Activated CD4-positive, alpha-beta T cell treated with anti-CD3 and anti-CD28 coated beads for 36 hours (primary cell): ENCODE data around the gene SYDE2. TPM values are rescaled to one million over a fixed set of nuclear protein-coding genes. Genes with fewer than 3 reads are reported as not detected.
A peak's percentile ranks its signal among the peaks of the same experiment; 100 is the strongest.

Experiments used
- ATAC-seq: fragments of 200-7000 bp; cut with Tn5 transposase; one replicate; pipeline ENCODE4 v1.10.0; 2021; ENCODE audit warnings: mild to moderate bottlenecking, moderate library complexity
- CTCF ChIA-PET: fragments of 350-600 bp; sonication (Branson Sonifier 250); formaldehyde crosslinking; loops from one replicate; lab custom pipeline; 2021; ENCODE audit warnings: antibody characterized with exemption; lab: Charles Lee
- POLR2A ChIA-PET: fragments of 350-600 bp; sonication (Branson Sonifier 250); formaldehyde crosslinking; loops from one replicate; lab custom pipeline; 2021; ENCODE audit warnings: antibody characterized with exemption, inconsistent platforms; lab: Charles Lee
- DNase-seq: peaks from one replicate; pipeline ENCODE4 v3.0.0-alpha.2; 2020
- H3K27ac Mint-ChIP-seq: one replicate; pipeline ENCODE4 v1.8.0; 2021; ENCODE audit warnings: mixed read lengths
- H3K27me3 Mint-ChIP-seq: one replicate; pipeline ENCODE4 v1.8.0; 2021; ENCODE audit warnings: mixed read lengths
- H3K36me3 Mint-ChIP-seq: one replicate; pipeline ENCODE4 v1.8.0; 2021; ENCODE audit warnings: low read depth, mixed read lengths
- H3K4me1 Mint-ChIP-seq: one replicate; pipeline ENCODE4 v1.8.0; 2021; ENCODE audit warnings: mixed read lengths
- H3K4me3 Mint-ChIP-seq: one replicate; pipeline ENCODE4 v1.8.0; 2021; ENCODE audit warnings: mild to moderate bottlenecking, moderate library complexity, mixed read lengths
- H3K9me3 Mint-ChIP-seq: one replicate; pipeline ENCODE4 v1.8.0; 2021; ENCODE audit warnings: low read depth, mixed read lengths
- intact Hi-C, 2 experiments: fragments of 100-400 bp; cut with DNase I in 1 of 2; cut with micrococcal nuclease in 1 of 2; formaldehyde crosslinking; loops; one replicate each; pipeline versions ENCODE4 v1.14.2 to v1.15.1; 2022 to 2024; cut with DNase I, micrococcal nuclease
- microRNA-seq: library from miRNA; unstranded; fragments of <30 nt; microRNA quantifications from one replicate; pipeline ENCODE4 v1.2.0, GENCODE V29; 2021; ENCODE audit warnings: borderline replicate concordance
- total RNA-seq, 2 experiments: library from RNA; stranded (reverse); gene quantifications; one replicate each; pipeline ENCODE4 v1.2.3, GENCODE V29; 2021

SYDE2 gene
- total RNA-seq, 2 experiments from 2014 or later, result 2.9 to 3.3 TPM

- H3K9me3 Mint-ChIP-seq, result no peaks in the 10 kb centered on the region
- H3K36me3 Mint-ChIP-seq, result no peaks in the 10 kb centered on the region
- no peak overlapping the region for H3K4me3 Mint-ChIP-seq
- no peak overlapping the region for H3K27ac Mint-ChIP-seq
- DNase-seq (no peak), ATAC-seq (no peak)
- peaks cover 8% of the 10 kb centered on the region for H3K27me3 Mint-ChIP-seq
- ChIA-PET CTCF (no interaction called here), POLR2A (no interaction called here)
- no peaks in the 10 kb centered on the region for H3K4me1 Mint-ChIP-seq
- intact Hi-C loops, result no loop called here
Observed at GRCh38 chr1:85118751-85119150, 82.1 kb downstream of the SYDE2 start.

DNA sequence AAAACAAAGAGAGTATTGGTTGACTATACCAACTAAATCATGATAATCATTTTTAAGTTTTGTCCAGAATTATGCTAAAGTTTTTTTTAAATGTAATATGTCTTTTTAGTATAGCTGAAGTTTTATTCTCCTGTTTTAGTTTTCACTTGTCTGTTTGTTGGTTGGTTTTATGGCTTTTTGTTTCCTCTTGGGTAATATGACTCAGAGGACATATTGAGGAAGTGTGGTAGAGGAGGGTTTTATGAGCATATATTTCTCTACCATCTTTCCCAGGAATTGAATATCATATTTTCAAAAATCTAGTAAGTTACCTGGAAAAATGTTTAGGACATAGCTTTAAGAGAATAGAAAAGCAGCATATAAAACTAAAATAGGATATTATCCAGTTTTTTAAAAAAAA, 84.0 kb downstream of the SYDE2 start:
- intact Hi-C loops, result no loop called here
- ATAC-seq (no peak), DNase-seq (no peak)
- POLR2A ChIA-PET, result no interaction called here
- H3K27ac Mint-ChIP-seq, result no peak overlapping the region
- CTCF ChIA-PET, result no interaction called here
- H3K4me3 Mint-ChIP-seq, result no peak overlapping the region
- H3K9me3 Mint-ChIP-seq, result no peaks in the 10 kb centered on the region
- peaks cover 8% of the 10 kb centered on the region for H3K27me3 Mint-ChIP-seq
- H3K36me3 Mint-ChIP-seq, result no peaks in the 10 kb centered on the region
- no peaks in the 10 kb centered on the region for H3K4me1 Mint-ChIP-seq

DNA sequence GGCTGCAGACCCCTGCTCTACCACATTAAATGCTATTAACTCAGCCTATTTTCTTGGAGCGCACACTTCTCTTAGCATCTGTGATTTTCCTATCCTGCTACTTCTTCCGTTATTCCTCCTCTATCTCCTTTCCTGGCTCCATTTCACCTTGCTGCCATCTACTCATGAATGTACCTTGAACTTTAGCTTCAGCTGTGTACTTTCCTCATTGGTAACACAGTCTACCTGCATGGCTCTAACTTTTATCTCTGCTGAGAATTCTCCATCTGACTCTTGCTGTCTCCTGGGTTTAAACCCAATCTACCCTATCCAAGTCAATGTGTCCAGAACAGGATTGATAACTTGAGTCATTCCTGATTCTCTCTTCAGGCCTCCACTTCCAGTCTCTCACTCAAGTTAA, 84.9 kb downstream of the SYDE2 start:
- POLR2A ChIA-PET, result no interaction called here
- intact Hi-C loops, result no loop called here
- peaks cover 7% of the 10 kb centered on the region for H3K27me3 Mint-ChIP-seq
- CTCF ChIA-PET, result no interaction called here
- no peak overlapping the region for H3K27ac Mint-ChIP-seq
- H3K36me3 Mint-ChIP-seq, result no peaks in the 10 kb centered on the region
- H3K4me1 Mint-ChIP-seq, result no peaks in the 10 kb centered on the region
- ATAC-seq, result no peak
- no peak overlapping the region for H3K4me3 Mint-ChIP-seq
- H3K9me3 Mint-ChIP-seq, result no peaks in the 10 kb centered on the region
- no peak for DNase-seq

- CTCF ChIA-PET, result interaction anchor here (2.8 kb wide), 1 partner anchor 129 kb away, joined by 8 read pairs; no protein-coding TSS in a partner anchor
- no peaks in the 10 kb centered on the region for H3K4me1 Mint-ChIP-seq
- no peaks in the 10 kb centered on the region for H3K36me3 Mint-ChIP-seq
Observed at GRCh38 chr1:85111695-85112094, 89.1 kb downstream of the SYDE2 start.

GRCh38 chr1:85109475-85109874, 91.3 kb downstream of the SYDE2 start:
- DNase-seq (peak; percentile 58), ATAC-seq (peak; percentile 78)
- no peaks in the 10 kb centered on the region for H3K9me3 Mint-ChIP-seq
- intact Hi-C loops, result loop anchor here (1.0 to 10.0 kb wide), 4 partner anchors 131 to 165 kb away; partner anchors contain the start of gene C1orf52 (in 1 of the 2)
- no peak overlapping the region for H3K4me3 Mint-ChIP-seq
- H3K27ac Mint-ChIP-seq, result no peak overlapping the region
- ChIA-PET POLR2A (no interaction called here), CTCF (interaction anchor here (0.6 to 3.4 kb wide), 18 partner anchors 13 to 171 kb away, joined by 3 to 31 read pairs (median 4); partner anchors contain the start of genes BCL10 and C1orf52)
- no peaks in the 10 kb centered on the region for H3K36me3 Mint-ChIP-seq
- peaks cover 5% of the 10 kb centered on the region for H3K27me3 Mint-ChIP-seq
- H3K4me1 Mint-ChIP-seq, result no peaks in the 10 kb centered on the region

More at GRCh38 chr1:85111695-85112094, 89.1 kb downstream of the SYDE2 start:
- POLR2A ChIA-PET, result no interaction called here
- no peaks in the 10 kb centered on the region for H3K9me3 Mint-ChIP-seq
- no peak for DNase-seq
- H3K27ac Mint-ChIP-seq, result no peak overlapping the region
- H3K4me3 Mint-ChIP-seq, result no peak overlapping the region
- intact Hi-C loops, result no loop called here
- no peaks in the 10 kb centered on the region for H3K27me3 Mint-ChIP-seq
- ATAC-seq, result no peak

Small RNA genes lying within 50 kb of the gene (microRNA-seq; reads per million reads assigned to microRNA genes)
- gene MIR4423, result 2.1 reads per million

Other genes starting within 250 kb of the SYDE2 start
- 10 to 100 TPM; 32.9 to 43.5 TPM for gene MCOLN2, start 203.9 kb downstream of the SYDE2 start, total RNA-seq
- under 1 TPM; 0.16 to 0.23 TPM for gene MCOLN3, start 152.5 kb downstream of the SYDE2 start, total RNA-seq
- 10 to 100 TPM; 23.5 to 24.6 TPM for gene C1orf52, start 58.6 kb upstream of the SYDE2 start, total RNA-seq
- 10 to 100 TPM; 28.3 to 28.8 TPM for gene BCL10, start 75.6 kb upstream of the SYDE2 start, total RNA-seq